HepG2 (cell line): ENCODE measurements around the gene ITGB3. TPM values are rescaled to one million over a fixed set of nuclear protein-coding genes. Genes with fewer than 3 reads are reported as not detected.

Experiments used
- ATF2 ChIP-seq: sonication (generic); formaldehyde crosslinking; IDR thresholded peaks from 2 replicates; pipeline ENCODE4 v1.4.0; 2020; ENCODE audit warnings: missing genetic modification reagents
- BCL3 ChIP-seq: sonication (generic); formaldehyde crosslinking; IDR thresholded peaks from 2 replicates; pipeline ENCODE4 v1.5.1; 2020; ENCODE audit warnings: mild to moderate bottlenecking, missing genetic modification reagents, moderate library complexity
- CBFB ChIP-seq: sonication (generic); formaldehyde crosslinking; IDR thresholded peaks from 2 replicates; pipeline ENCODE4 v1.4.0; 2020; ENCODE audit warnings: missing genetic modification reagents
- CEBPG ChIP-seq: IDR thresholded peaks from 2 replicates; pipeline ENCODE4 v1.6.1; 2016
- HIVEP1 ChIP-seq: sonication (generic); formaldehyde crosslinking; IDR thresholded peaks from 2 replicates; pipeline ENCODE4 v1.4.0; 2020; ENCODE audit warnings: mild to moderate bottlenecking, missing genetic modification reagents
- IRF2 ChIP-seq: IDR thresholded peaks from 2 replicates; pipeline ENCODE4 v1.6.1; 2018; ENCODE audit warnings: missing genetic modification reagents, missing compliant biosample characterization
- ISL2 ChIP-seq: sonication (generic); formaldehyde crosslinking; IDR thresholded peaks from 2 replicates; pipeline ENCODE4 v1.5.0; 2020; ENCODE audit warnings: missing genetic modification reagents
- KLF11 ChIP-seq: IDR thresholded peaks from 2 replicates; pipeline ENCODE4 v1.6.1; 2016; ENCODE audit warnings: missing compliant biosample characterization
- KLF16 ChIP-seq, 2 experiments: sonication (generic) in 1 of 2; formaldehyde crosslinking in 1 of 2; IDR thresholded peaks; 2 replicates each; pipeline versions ENCODE4 v1.6.1 to v1.8.0; 2016 to 2023; ENCODE audit warnings: missing genetic modification reagents in 2 of 2, missing compliant biosample characterization in 1 of 2
- KMT2A ChIP-seq: sonication (generic); formaldehyde crosslinking; IDR thresholded peaks from 2 replicates; pipeline ENCODE4 v1.4.0; 2020; ENCODE audit warnings: missing genetic modification reagents
- NFATC3 ChIP-seq: sonication (generic); formaldehyde crosslinking; IDR thresholded peaks from 2 replicates; pipeline ENCODE4 v1.5.1; 2020; ENCODE audit warnings: mild to moderate bottlenecking, missing genetic modification reagents
- NR1H2 ChIP-seq: sonication (generic); formaldehyde crosslinking; IDR thresholded peaks from 2 replicates; pipeline ENCODE4 v1.8.1; 2022; ENCODE audit warnings: low read depth, missing genetic modification reagents, borderline replicate concordance
- RFXANK ChIP-seq: IDR thresholded peaks from 2 replicates; pipeline ENCODE4 v1.6.1; 2016
- SMC3 ChIP-seq: IDR thresholded peaks from 2 replicates; pipeline ENCODE4 v1.6.1; 2011; ENCODE audit warnings: low read length, improper control_type of control experiment
- SOX5 ChIP-seq: IDR thresholded peaks from 2 replicates; pipeline ENCODE4 v1.6.1; 2016; ENCODE audit warnings: borderline replicate concordance
- TARDBP ChIP-seq: sonication (generic); formaldehyde crosslinking; IDR thresholded peaks from 2 replicates; pipeline ENCODE4 v1.8.0; 2022; ENCODE audit warnings: mild to moderate bottlenecking, missing genetic modification reagents
- TOE1 ChIP-seq: sonication (generic); formaldehyde crosslinking; IDR thresholded peaks from 2 replicates; pipeline ENCODE4 v1.4.0; 2020; ENCODE audit warnings: mild to moderate bottlenecking, missing genetic modification reagents
- ZNF18 ChIP-seq: sonication (generic); formaldehyde crosslinking; IDR thresholded peaks from 2 replicates; pipeline ENCODE4 v1.8.0; 2022; ENCODE audit warnings: mild to moderate bottlenecking, missing genetic modification reagents; ENCODE audit not compliant: insufficient replicate concordance
- ZZZ3 ChIP-seq: sonication (generic); formaldehyde crosslinking; IDR thresholded peaks from 2 replicates; pipeline ENCODE4 v1.4.0; 2020; ENCODE audit warnings: missing genetic modification reagents, mild to moderate bottlenecking, borderline replicate concordance
- polyA plus RNA-seq, 8 experiments: library from polyadenylated mRNA; depleted of rRNA in 3 of 8; stranded (reverse) in 7 of 8; unstranded in 1 of 8; fragments of >200 nt; fragmentation: Illumina TruSeq in 4 of 8; extraction: Trizol in 4 of 8; gene quantifications; 2 replicates each; pipeline versions ENCODE4 v1.2.1 to v1.2.3, GENCODE V29; 2011 to 2016; ENCODE audit warnings: low read depth in 4 of 8, missing spikeins in 1 of 8, mixed read lengths in 1 of 8; ENCODE audit not compliant: insufficient read depth in 1 of 8
- total RNA-seq, 5 experiments: library from RNA; depleted of rRNA; stranded (reverse); fragments of >200 nt; fragmentation: Illumina TruSeq; extraction: Trizol; gene quantifications; 2 replicates each; pipeline ENCODE4 v1.2.3, GENCODE V29; 2016; ENCODE audit warnings: low read depth in 1 of 5
- TF ChIP-seq, protein P1 (sequence below), 2 experiments: sonication (generic) in 1 of 2; formaldehyde crosslinking in 1 of 2; IDR thresholded peaks; 2 replicates each; pipeline versions ENCODE4 v1.5.1 to v1.6.1; 2011 to 2020; ENCODE audit warnings: borderline replicate concordance in 1 of 2, low read depth in 1 of 2, low read length in 1 of 2, mild to moderate bottlenecking in 1 of 2, missing genetic modification reagents in 1 of 2, moderate library complexity in 1 of 2
- TF ChIP-seq, protein P2 (sequence below): sonication (generic); formaldehyde crosslinking; IDR thresholded peaks from 2 replicates; pipeline ENCODE4 v1.4.0; 2020; ENCODE audit warnings: missing genetic modification reagents

ITGB3 gene
- total and polyA plus RNA-seq, 2 of the 13 experiments (the other 11 are each of a cell fraction or from before 2014, with no cell fraction given) = 0.09 to 0.31 TPM

- TF ChIP-seq KMT2A (0 out of 2 replicates have a peak, but pooled peaks have one; percentile 44), RFXANK (CRISPR knock-in tag) (0 out of 2 replicates have a peak, but pooled peaks have one; percentile 19), IRF2 (CRISPR knock-in tag) (peak; percentile 78; the same call in 1 of the 2 replicates), ISL2 (CRISPR knock-in tag) (0 out of 2 replicates have a peak, but pooled peaks have one; percentile 30), CEBPG (CRISPR knock-in tag) (peak; percentile 96), ZZZ3 (CRISPR knock-in tag) (no peak), ATF2 (0 out of 2 replicates have a peak, but pooled peaks have one; percentile 37), SMC3 (peak; percentile 99), KLF16 (CRISPR knock-in tag; IDR thresholded peaks at IDR 0.05) (peak in 1 of 2 experiments; percentile 71; a peak in 1 of 4 replicates), NR1H2 (no peak), SOX5 (peak; percentile 21; the same call in 1 of the 2 replicates), CBFB (CRISPR knock-in tag) (0 out of 2 replicates have a peak, but pooled peaks have one; percentile 54), HIVEP1 (peak; percentile 81), BCL3 (0 out of 2 replicates have a peak, but pooled peaks have one; percentile 44), NFATC3 (CRISPR knock-in tag) (no peak), ZNF18 (CRISPR knock-in tag) (no peak), KLF11 (CRISPR knock-in tag) (peak; percentile 63; the same call in 1 of the 2 replicates), TARDBP (CRISPR knock-in tag) (peak; percentile 65; the same call in 1 of the 2 replicates), TOE1 (0 out of 2 replicates have a peak, but pooled peaks have one; percentile 74)
- TF ChIP-seq, protein P1, sequence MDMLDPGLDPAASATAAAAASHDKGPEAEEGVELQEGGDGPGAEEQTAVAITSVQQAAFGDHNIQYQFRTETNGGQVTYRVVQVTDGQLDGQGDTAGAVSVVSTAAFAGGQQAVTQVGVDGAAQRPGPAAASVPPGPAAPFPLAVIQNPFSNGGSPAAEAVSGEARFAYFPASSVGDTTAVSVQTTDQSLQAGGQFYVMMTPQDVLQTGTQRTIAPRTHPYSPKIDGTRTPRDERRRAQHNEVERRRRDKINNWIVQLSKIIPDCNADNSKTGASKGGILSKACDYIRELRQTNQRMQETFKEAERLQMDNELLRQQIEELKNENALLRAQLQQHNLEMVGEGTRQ (IDR thresholded peaks at IDR 0.05; ENCODE audit: low read depth, low read length) = no peak
- TF ChIP-seq, protein P1 (CRISPR knock-in tag; IDR thresholded peaks at IDR 0.05; ENCODE audit: borderline replicate concordance) = no peak
- TF ChIP-seq, protein P2, sequence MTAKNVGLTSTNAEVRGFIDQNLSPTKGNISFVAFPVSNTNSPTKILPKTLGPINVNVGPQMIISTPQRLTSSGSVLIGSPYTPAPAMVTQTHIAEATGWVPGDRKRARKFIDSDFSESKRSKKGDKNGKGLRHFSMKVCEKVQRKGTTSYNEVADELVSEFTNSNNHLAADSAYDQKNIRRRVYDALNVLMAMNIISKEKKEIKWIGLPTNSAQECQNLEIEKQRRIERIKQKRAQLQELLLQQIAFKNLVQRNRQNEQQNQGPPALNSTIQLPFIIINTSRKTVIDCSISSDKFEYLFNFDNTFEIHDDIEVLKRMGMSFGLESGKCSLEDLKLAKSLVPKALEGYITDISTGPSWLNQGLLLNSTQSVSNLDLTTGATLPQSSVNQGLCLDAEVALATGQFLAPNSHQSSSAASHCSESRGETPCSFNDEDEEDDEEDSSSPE = no peak
These were observed 23.8 kb upstream of the ITGB3 start (continued) for GRCh38 chr17:47229535-47230443.
